Pons (tissue), 1 donor: Measurements from ENCODE around the gene FOXL3.
"Not testable (repeated sequence)": the region's sequence is repeated elsewhere in the genome, so short reads cannot be mapped to it uniquely, and the experiment has no call there.

ENCODE experiments used
- DNase-seq: peaks from one replicate; pipeline ENCODE4 v3.0.0-alpha.2; 2016; ENCODE audit warnings: low spot score

FOXL3 gene

GRCh38 chr7:255038-255435, 34.9 kb upstream of the FOXL3 start:
- no peak for DNase-seq

DNA sequence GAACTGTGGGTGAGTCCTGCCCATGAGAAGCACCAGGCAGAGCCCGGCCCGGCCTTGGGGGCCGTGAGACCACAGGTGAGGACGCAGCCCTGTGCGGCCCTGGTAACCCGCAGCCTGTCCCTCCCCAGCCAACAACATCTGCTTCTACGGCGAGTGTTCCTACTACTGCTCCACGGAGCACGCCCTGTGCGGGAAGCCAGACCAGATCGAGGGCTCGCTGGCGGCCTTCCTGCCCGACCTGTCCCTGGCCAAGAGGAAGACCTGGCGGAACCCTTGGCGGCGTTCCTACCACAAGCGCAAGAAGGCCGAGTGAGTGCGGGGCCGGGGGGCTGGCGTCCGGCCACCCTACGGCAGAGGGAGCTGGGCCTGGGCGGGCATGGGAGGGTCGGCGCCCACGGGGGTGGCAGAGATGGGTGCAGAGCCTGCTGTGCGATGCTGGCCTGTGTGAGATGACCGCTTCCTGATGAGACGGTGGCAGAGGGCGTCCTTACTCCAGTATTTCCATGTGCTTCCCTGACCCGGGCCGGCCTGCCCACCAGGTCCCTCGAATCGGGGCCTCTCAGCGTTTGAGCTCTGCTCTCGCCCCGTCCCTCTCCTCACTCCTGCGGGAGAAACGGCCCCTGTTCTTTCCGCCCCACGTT, 34.1 kb upstream of the FOXL3 start:
- DNase-seq: no peak

DNA sequence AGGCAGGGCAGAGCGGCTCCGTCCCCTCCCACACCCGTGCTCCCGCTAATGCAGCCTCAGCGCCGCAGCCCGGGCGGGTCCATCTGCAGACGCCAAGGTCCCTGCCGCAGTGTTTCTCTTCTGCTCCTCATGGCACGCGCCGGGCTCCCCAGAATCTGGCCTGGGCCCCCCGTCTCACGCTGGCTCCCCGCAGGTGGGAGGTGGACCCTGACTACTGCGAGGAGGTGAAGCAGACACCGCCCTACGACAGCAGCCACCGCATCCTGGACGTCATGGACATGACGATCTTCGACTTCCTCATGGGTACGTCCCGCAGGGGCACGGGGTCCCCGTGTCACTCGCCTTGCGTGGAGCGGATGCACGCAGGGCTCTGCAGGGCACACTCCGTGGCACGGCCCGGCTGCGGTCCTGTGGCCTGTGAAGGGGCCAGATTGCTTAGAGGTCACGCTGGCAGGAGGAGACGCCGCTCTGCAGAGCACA, 33.5 kb upstream of the FOXL3 start:
- DNase-seq: no peak

- no peak for DNase-seq
Observed at GRCh38 chr7:256981-257646, 32.9 kb upstream of the FOXL3 start.

GRCh38 chr7:257647-257992, 32.4 kb upstream of the FOXL3 start:
- no peak for DNase-seq

DNA sequence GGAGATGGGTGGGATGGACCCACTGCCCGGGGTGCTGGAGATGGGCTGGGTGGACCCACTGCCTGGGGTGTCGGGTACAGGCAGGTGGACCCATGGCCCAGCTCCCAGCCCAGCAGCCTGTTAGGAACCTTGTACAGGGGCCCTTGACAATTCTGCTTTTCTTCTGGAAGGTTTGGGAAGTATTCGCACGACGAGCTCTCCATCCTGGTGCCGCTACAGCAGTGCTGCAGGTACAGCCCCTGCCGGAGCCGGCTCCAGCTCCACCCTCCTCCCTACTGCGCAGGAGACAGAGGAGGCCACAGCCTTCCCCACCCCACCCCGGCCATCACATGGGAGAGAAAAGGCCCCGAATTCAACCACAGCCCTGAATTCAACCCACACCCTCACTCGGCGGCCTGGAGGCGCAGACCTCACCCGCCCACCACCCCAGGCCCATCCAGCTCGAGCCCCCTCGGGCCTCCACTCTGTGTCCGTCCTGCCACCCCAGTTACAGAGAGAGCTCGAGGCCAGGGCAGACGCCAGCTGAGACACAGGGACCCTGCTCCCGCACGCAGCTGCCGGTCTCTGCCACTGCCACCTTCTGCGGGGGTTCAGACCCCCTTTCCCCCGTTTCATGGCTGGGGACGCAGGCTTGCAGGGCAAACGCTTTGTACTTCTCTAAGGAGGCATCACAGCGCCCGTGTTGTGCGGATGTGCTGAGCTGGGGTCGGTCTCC, 31.3 kb upstream of the FOXL3 start:
- no peak for DNase-seq

- no peak for DNase-seq
Observed at GRCh38 chr7:259191-259505, 30.8 kb upstream of the FOXL3 start.

- no peak for DNase-seq
Observed at GRCh38 chr7:259751-260405, 30.1 kb upstream of the FOXL3 start.

- DNase-seq: no peak
Observed at GRCh38 chr7:260441-261281, 29.3 kb upstream of the FOXL3 start.

DNA sequence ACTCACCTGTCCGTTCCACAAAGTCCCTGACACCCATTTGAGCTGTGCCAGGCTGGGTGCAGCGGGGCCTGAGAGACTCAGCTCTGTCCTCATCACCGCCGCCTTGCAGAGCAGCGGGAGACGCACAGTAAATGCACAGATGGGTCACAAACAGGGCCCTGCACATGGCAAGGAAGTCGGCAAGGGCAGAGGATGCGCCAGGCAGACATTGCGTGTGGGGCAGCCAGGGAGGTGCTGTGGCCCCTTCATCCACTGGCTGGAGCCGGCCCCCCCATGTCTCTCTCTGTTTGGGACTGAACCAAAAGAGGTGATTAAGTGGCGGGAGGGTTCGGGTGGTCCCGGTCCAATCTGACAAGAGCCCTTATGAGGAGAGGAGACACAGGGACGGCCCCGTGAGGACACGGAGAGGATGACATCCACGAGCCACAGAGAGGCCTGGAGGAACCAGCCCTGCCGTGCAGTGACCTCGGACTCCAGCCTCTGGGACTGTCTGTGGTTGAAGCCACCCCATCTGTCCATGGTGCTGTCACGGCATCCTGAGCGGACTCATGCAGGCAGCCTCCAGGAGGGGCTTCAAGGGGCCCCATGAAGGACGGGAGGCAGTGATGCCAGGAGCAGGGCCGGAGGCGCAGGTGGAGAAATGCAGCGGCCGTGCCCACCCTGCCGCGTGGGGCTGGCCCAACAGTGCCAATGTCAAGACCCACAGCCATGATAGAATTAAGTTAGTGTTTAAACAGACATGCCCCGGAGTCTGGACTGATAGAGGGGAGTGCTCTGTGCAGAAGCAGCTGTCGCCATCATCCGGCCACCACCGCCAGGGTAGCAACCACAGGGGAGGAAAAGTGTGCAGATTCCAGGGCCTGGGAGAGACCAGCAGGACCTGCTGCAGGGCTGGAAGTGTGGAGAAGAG, 28.4 kb upstream of the FOXL3 start:
- DNase-seq: no peak

- no peak for DNase-seq
Observed at GRCh38 chr7:262251-262572, 27.8 kb upstream of the FOXL3 start.

- DNase-seq: not testable (repeated sequence)
Observed at GRCh38 chr7:262631-263311, 27.2 kb upstream of the FOXL3 start.

DNA sequence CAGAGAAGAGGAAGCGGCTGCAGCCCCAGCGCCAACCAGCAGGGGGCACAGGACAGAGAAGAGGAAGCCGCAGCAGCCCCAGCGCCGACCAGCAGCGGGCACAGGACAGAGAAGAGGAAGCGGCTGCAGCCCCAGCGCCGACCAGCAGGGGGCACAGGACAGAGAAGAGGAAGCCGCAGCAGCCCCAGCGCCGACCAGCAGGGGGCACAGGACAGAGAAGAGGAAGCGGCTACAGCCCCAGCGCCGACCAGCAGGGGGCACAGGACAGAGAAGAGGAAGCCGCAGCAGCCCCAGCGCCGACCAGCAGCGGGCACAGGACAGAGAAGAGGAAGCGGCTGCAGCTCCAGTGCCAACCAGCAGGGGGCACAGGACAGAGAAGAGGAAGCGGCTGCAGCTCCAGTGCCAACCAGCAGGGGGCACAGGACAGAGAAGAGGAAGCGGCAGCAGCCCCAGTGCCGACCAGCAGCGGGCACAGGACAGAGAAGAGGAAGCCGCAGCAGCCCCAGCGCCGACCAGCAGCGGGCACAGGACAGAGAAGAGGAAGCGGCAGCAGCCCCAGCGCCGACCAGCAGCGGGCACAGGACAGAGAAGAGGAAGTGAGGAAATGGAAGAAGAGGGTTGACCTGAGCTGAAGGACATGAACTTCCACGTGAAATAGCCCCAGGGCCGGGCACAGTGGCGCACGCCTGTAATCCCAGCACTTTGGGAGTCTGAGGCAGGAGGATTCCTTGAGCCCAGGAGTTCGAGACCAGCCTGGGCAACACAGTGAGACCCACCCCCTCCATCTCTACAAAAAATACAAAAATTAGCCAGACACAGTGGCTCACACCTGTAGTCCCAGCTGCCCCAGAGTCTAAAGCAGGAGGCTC, 26.3 kb upstream of the FOXL3 start:
- not testable (repeated sequence) for DNase-seq

GRCh38 chr7:264541-265191, 25.3 kb upstream of the FOXL3 start:
- no peak for DNase-seq

GRCh38 chr7:265192-265997, 24.6 kb upstream of the FOXL3 start:
- DNase-seq: no peak

GRCh38 chr7:265998-266850, 23.7 kb upstream of the FOXL3 start:
- DNase-seq: no peak
